Neuronal stem cell (in vitro differentiated cells): Measurements from ENCODE around the gene CMTM7.

Source experiments
- DNase-seq: peaks from one replicate; pipeline ENCODE4 v3.0.0-alpha.2; 2013; ENCODE audit warnings: low spot score
- H2AFZ ChIP-seq: one replicate; pipeline ENCODE4 v1.6.1; 2013; ENCODE audit warnings: mild to moderate bottlenecking, low read length, inconsistent platforms
- H2AK5ac ChIP-seq: 2 replicates; pipeline ENCODE4 v1.6.1; 2013; ENCODE audit warnings: low read depth, mild to moderate bottlenecking, inconsistent platforms, low read length, moderate library complexity, mixed read lengths
- H2BK120ac ChIP-seq: 2 replicates; pipeline ENCODE4 v1.6.1; 2013; ENCODE audit warnings: low read depth, mild to moderate bottlenecking, inconsistent platforms, low read length, moderate library complexity, mixed read lengths
- H2BK12ac ChIP-seq: one replicate; pipeline ENCODE4 v1.6.1; 2013; ENCODE audit warnings: low read length, inconsistent platforms
- H2BK15ac ChIP-seq: 2 replicates; pipeline ENCODE4 v1.6.1; 2013; ENCODE audit warnings: mild to moderate bottlenecking, low read length, inconsistent platforms, mixed read lengths
- H2BK5ac ChIP-seq: one replicate; pipeline ENCODE4 v1.6.1; 2013; ENCODE audit warnings: inconsistent platforms, mild to moderate bottlenecking, low read length, moderate library complexity
- H3K14ac ChIP-seq: one replicate; pipeline ENCODE4 v1.6.1; 2013; ENCODE audit warnings: low read length, inconsistent platforms
- H3K18ac ChIP-seq: 2 replicates; pipeline ENCODE4 v1.6.1; 2013; ENCODE audit warnings: low read length, inconsistent platforms
- H3K23ac ChIP-seq: 2 replicates; pipeline ENCODE4 v1.6.1; 2013; ENCODE audit warnings: low read depth, mild to moderate bottlenecking, mixed read lengths, low read length, inconsistent platforms; ENCODE audit not compliant: poor library complexity
- H3K27ac ChIP-seq: replicated peaks from 3 replicates; pipeline ENCODE4 v1.5.1; 2013; ENCODE audit warnings: low read length, inconsistent platforms
- H3K27me3 ChIP-seq, 3 experiments: 2 replicates each; pipeline ENCODE4 v1.6.1; 2013; ENCODE audit warnings: low read length in 3 of 3, mild to moderate bottlenecking in 2 of 3, inconsistent platforms in 1 of 3, low read depth in 1 of 3, mixed read lengths in 1 of 3, moderate library complexity in 1 of 3; ENCODE audit not compliant: control insufficient read depth in 3 of 3, insufficient read depth in 3 of 3
- H3K36me3 ChIP-seq, 2 donors: replicated peaks in 1 of 2; 2 replicates each; pipeline ENCODE4 v1.6.1; 2013; ENCODE audit warnings: low read length in 2 of 2; ENCODE audit not compliant: control insufficient read depth in 2 of 2, insufficient read depth in 2 of 2
- H3K4ac ChIP-seq: 2 replicates; pipeline ENCODE4 v1.6.1; 2013; ENCODE audit warnings: inconsistent platforms, mild to moderate bottlenecking, low read length, moderate library complexity
- H3K4me1 ChIP-seq, 2 donors: 1 replicate in 1 of 2; 2 replicates in 1 of 2; pipeline ENCODE4 v1.6.1; 2013; ENCODE audit warnings: low read length in 2 of 2, low read depth in 1 of 2; ENCODE audit not compliant: control insufficient read depth in 2 of 2, insufficient read depth in 1 of 2
- H3K4me2 ChIP-seq: one replicate; pipeline ENCODE4 v1.6.1; 2013; ENCODE audit warnings: mild to moderate bottlenecking, low read length, inconsistent platforms; ENCODE audit not compliant: insufficient read depth, poor library complexity, severe bottlenecking
- H3K4me3 ChIP-seq, 2 donors: 2 replicates each; pipeline ENCODE4 v1.5.1; 2013; ENCODE audit warnings: low read length in 2 of 2, mild to moderate bottlenecking in 2 of 2, inconsistent platforms in 1 of 2, moderate library complexity in 1 of 2
- H3K79me1 ChIP-seq: one replicate; pipeline ENCODE4 v1.6.1; 2013; ENCODE audit warnings: low read depth, mild to moderate bottlenecking, inconsistent platforms, low read length, moderate library complexity
- H3K9ac ChIP-seq: one replicate; pipeline ENCODE4 v1.6.1; 2013; ENCODE audit warnings: mild to moderate bottlenecking, low read depth, low read length, inconsistent platforms; ENCODE audit not compliant: poor library complexity
- H3K9me3 ChIP-seq, 2 donors: replicated peaks in 1 of 2; 2 replicates each; pipeline versions ENCODE3 to v1.6.1; 2013; ENCODE audit warnings: low read length in 2 of 2, mild to moderate bottlenecking in 2 of 2, inconsistent platforms in 1 of 2, low read depth in 1 of 2, mixed read lengths in 1 of 2, moderate library complexity in 1 of 2; ENCODE audit not compliant: control insufficient read depth in 2 of 2, insufficient read depth in 1 of 2
- H4K8ac ChIP-seq: one replicate; pipeline ENCODE4 v1.6.1; 2013; ENCODE audit warnings: low read depth, mild to moderate bottlenecking, inconsistent platforms, low read length, moderate library complexity
- H4K91ac ChIP-seq: one replicate; pipeline ENCODE4 v1.6.1; 2013; ENCODE audit warnings: low read length, low read depth, mild to moderate bottlenecking, inconsistent platforms; ENCODE audit not compliant: poor library complexity
- WGBS, 2 donors: extraction: QIAGEN DNeasy Blood & Tissue Kit; methylation state at CpG; one replicate each; pipeline ENCODE4 v1.1.7; 2013; ENCODE audit warnings: missing lambda C conversion rate in 2 of 2, mixed read lengths in 1 of 2; ENCODE audit not compliant: insufficient read length in 2 of 2, insufficient replicate concordance in 1 of 2; ENCODE audit errors: extremely low coverage in 2 of 2; 5-methylcytosine and 5-hydroxymethylcytosine counted together

CMTM7 gene

GRCh38 chr3:32360493-32360827 is 31.2 kb upstream of the CMTM7 start:
- Histone ChIP-seq H2BK5ac (no peak overlapping the region), H3K18ac (no peak overlapping the region), H2BK12ac (no peak overlapping the region), H3K9ac (no peak overlapping the region), H3K4me3 (no peak overlapping the region), H2BK120ac (no peak overlapping the region), H3K27ac (no peak overlapping the region), H3K23ac (no peak overlapping the region), H3K4me2 (no peak overlapping the region), H2BK15ac (no peak overlapping the region), H3K4ac (no peak overlapping the region), H4K91ac (no peak overlapping the region), H2AK5ac (no peak overlapping the region), H3K36me3 (peaks cover 0 to 3% of the 10 kb centered on the region in 2 donors), H3K79me1 (no peaks in the 10 kb centered on the region), H3K27me3 (no peaks in the 10 kb centered on the region), H2AFZ (peak overlapping the region; percentile 2), H3K4me1 (peaks cover 3 to 4% of the 10 kb centered on the region in 2 donors), H3K14ac (no peak overlapping the region), H3K9me3 (no peaks in the 10 kb centered on the region), H4K8ac (no peak overlapping the region)
- no CpG with 5 or more reads among the region's 4 CpGs for WGBS, 2 donors
- no peak for DNase-seq

- H3K18ac ChIP-seq: peak overlapping the region; percentile 48
- no peak overlapping the region for H2BK120ac ChIP-seq
- H2AFZ ChIP-seq: no peak overlapping the region
- no peak for DNase-seq
- H3K4me1 ChIP-seq: peaks cover 7 to 12% of the 10 kb centered on the region in 2 donors
- peaks cover 0 to 1% of the 10 kb centered on the region in 2 donors for H3K36me3 ChIP-seq
- WGBS, 2 donors: no CpG with 5 or more reads among the region's 6 CpGs
- H3K23ac ChIP-seq: no peak overlapping the region
- no peak overlapping the region for H4K8ac ChIP-seq
- no peak overlapping the region for H2BK15ac ChIP-seq
- no peaks in the 10 kb centered on the region for H3K27me3 ChIP-seq
- no peak overlapping the region for H3K9ac ChIP-seq
- no peak overlapping the region for H3K4ac ChIP-seq
- H3K79me1 ChIP-seq: no peaks in the 10 kb centered on the region
- no peak overlapping the region for H2AK5ac ChIP-seq
- no peaks in the 10 kb centered on the region for H3K9me3 ChIP-seq
- no peak overlapping the region for H3K27ac ChIP-seq
- H2BK12ac ChIP-seq: no peak overlapping the region
- H4K91ac ChIP-seq: no peak overlapping the region
- no peak overlapping the region for H3K4me3 ChIP-seq
- peak overlapping the region; percentile 43 for H2BK5ac ChIP-seq
- H3K4me2 ChIP-seq: no peak overlapping the region
- no peak overlapping the region for H3K14ac ChIP-seq
These were observed 24.8 kb upstream of the CMTM7 start for GRCh38 chr3:32366638-32367397.

- H2BK120ac ChIP-seq: no peak overlapping the region
- peak overlapping the region; percentile 43 for H2BK5ac ChIP-seq
- H3K23ac ChIP-seq: peak overlapping the region; percentile 76
- H3K9ac ChIP-seq: no peak overlapping the region
- H3K79me1 ChIP-seq: no peaks in the 10 kb centered on the region
- peak overlapping the region; percentile 97 for H3K14ac ChIP-seq
- no peak overlapping the region for H2AK5ac ChIP-seq
- no peak overlapping the region for H4K91ac ChIP-seq
- no peak overlapping the region for H3K4me3 ChIP-seq
- H3K18ac ChIP-seq: peak overlapping the region; percentile 11
- no peaks in the 10 kb centered on the region for H3K9me3 ChIP-seq
- H3K36me3 ChIP-seq: no peaks in the 10 kb centered on the region
- peaks cover 7 to 12% of the 10 kb centered on the region in 2 donors for H3K4me1 ChIP-seq
- no peak overlapping the region for H4K8ac ChIP-seq
- no peak for DNase-seq
- no peak overlapping the region for H2BK12ac ChIP-seq
- H3K4ac ChIP-seq: no peak overlapping the region
- no peaks in the 10 kb centered on the region for H3K27me3 ChIP-seq
- H3K4me2 ChIP-seq: no peak overlapping the region
- no peak overlapping the region for H2AFZ ChIP-seq
- no CpG with 5 or more reads among the region's 10 CpGs for WGBS, 2 donors
- peak overlapping the region; percentile 10 for H2BK15ac ChIP-seq
- H3K27ac ChIP-seq: no peak overlapping the region
These were observed 24.2 kb upstream of the CMTM7 start for GRCh38 chr3:32367442-32367841.

- Histone ChIP-seq H3K23ac (no peak overlapping the region), H2BK15ac (no peak overlapping the region), H3K4me3 (no peak overlapping the region), H3K4me2 (no peak overlapping the region), H2AK5ac (no peak overlapping the region), H2BK12ac (no peak overlapping the region), H3K4ac (no peak overlapping the region), H2AFZ (no peak overlapping the region), H3K36me3 (no peaks in the 10 kb centered on the region), H4K91ac (no peak overlapping the region), H3K9ac (no peak overlapping the region), H3K9me3 (no peaks in the 10 kb centered on the region), H2BK5ac (no peak overlapping the region), H4K8ac (no peak overlapping the region), H3K27ac (no peak overlapping the region), H3K18ac (no peak overlapping the region), H3K79me1 (no peaks in the 10 kb centered on the region), H2BK120ac (no peak overlapping the region), H3K27me3 (no peaks in the 10 kb centered on the region), H3K14ac (no peak overlapping the region), H3K4me1 (peaks cover 5 to 11% of the 10 kb centered on the region in 2 donors)
- no peak for DNase-seq
- WGBS, 2 donors: no CpG with 5 or more reads among the region's 7 CpGs
These were observed 20.0 kb upstream of the CMTM7 start for GRCh38 chr3:32371461-32372212.
